CD4-positive, alpha-beta memory T cell (primary cell): ENCODE results near the gene SLC38A8. TPM values are rescaled to one million over a fixed set of nuclear protein-coding genes. Genes with fewer than 3 reads are reported as not detected.
A peak's percentile ranks its signal among the peaks of the same experiment; 100 is the strongest.

ENCODE experiments used
- CTCF ChIA-PET: fragments of 350-600 bp; sonication (Branson Sonifier 250); formaldehyde crosslinking; loops from one replicate; lab custom pipeline; 2021; ENCODE audit warnings: inconsistent platforms; ENCODE audit not compliant: partially characterized antibody; lab: Charles Lee
- POLR2A ChIA-PET: fragments of 350-600 bp; sonication (Branson Sonifier 250); formaldehyde crosslinking; loops from one replicate; lab custom pipeline; 2021; ENCODE audit not compliant: partially characterized antibody; lab: Charles Lee
- DNase-seq, 5 donors: peaks; one replicate each; pipeline versions ENCODE4 v3.0.0 to v3.0.0-alpha.2; 2020 to 2022; ENCODE audit warnings: mixed read lengths in 1 of 5
- H3K27ac ChIP-seq: one replicate; pipeline ENCODE4 v1.7.0; 2013; ENCODE audit warnings: low read depth, low read length
- H3K27me3 ChIP-seq: 2 replicates; pipeline ENCODE4 v1.7.0; 2013; ENCODE audit warnings: mild to moderate bottlenecking, low read length, moderate library complexity; ENCODE audit not compliant: insufficient read depth
- H3K36me3 ChIP-seq: 2 replicates; pipeline ENCODE4 v1.7.0; 2013; ENCODE audit warnings: mild to moderate bottlenecking, low read length, moderate library complexity; ENCODE audit not compliant: insufficient read depth
- H3K4me1 ChIP-seq: 2 replicates; pipeline ENCODE4 v1.7.0; 2013; ENCODE audit warnings: mild to moderate bottlenecking, low read length, moderate library complexity; ENCODE audit not compliant: insufficient read depth
- H3K4me3 ChIP-seq, 2 donors: one replicate each; pipeline ENCODE4 v1.7.0; 2013; ENCODE audit warnings: low read length in 2 of 2, mild to moderate bottlenecking in 1 of 2
- H3K9me3 ChIP-seq, 2 donors: one replicate each; pipeline ENCODE4 v1.7.0; 2013; ENCODE audit warnings: low read length in 2 of 2, control low read depth in 1 of 2; ENCODE audit not compliant: control insufficient read depth in 1 of 2
- H3K27ac Mint-ChIP-seq, 7 donors: one replicate each; pipeline ENCODE4 v1.8.0; 2020 to 2021; ENCODE audit warnings: mixed read lengths in 7 of 7, mild to moderate bottlenecking in 6 of 7, inconsistent platforms in 3 of 7, moderate library complexity in 3 of 7
- H3K27me3 Mint-ChIP-seq, 2 donors: one replicate each; pipeline ENCODE4 v1.8.0; 2020 to 2021; ENCODE audit warnings: mixed read lengths in 2 of 2
- H3K36me3 Mint-ChIP-seq, 2 donors: one replicate each; pipeline ENCODE4 v1.8.0; 2020 to 2021; ENCODE audit warnings: mixed read lengths in 2 of 2, inconsistent platforms in 1 of 2, mild to moderate bottlenecking in 1 of 2
- H3K4me1 Mint-ChIP-seq, 4 donors: one replicate each; pipeline ENCODE4 v1.8.0; 2020 to 2021; ENCODE audit warnings: mixed read lengths in 4 of 4, mild to moderate bottlenecking in 1 of 4
- H3K4me3 Mint-ChIP-seq, 8 donors: one replicate each; pipeline ENCODE4 v1.8.0; 2020 to 2021; ENCODE audit warnings: mixed read lengths in 8 of 8, mild to moderate bottlenecking in 7 of 8, moderate library complexity in 6 of 8, inconsistent platforms in 3 of 8
- H3K9me3 Mint-ChIP-seq, 8 donors: one replicate each; pipeline ENCODE4 v1.8.0; 2020 to 2021; ENCODE audit warnings: mixed read lengths in 8 of 8, mild to moderate bottlenecking in 5 of 8, inconsistent platforms in 3 of 8, moderate library complexity in 1 of 8
- intact Hi-C: fragments of 100-400 bp; cut with micrococcal nuclease; formaldehyde crosslinking; loops from one replicate; pipeline ENCODE4 v1.15.1; 2023
- polyA plus RNA-seq, 2 donors: library from polyadenylated mRNA; unstranded; fragments of 300-500 nt; fragmentation: Illumina TruSeq; gene quantifications; one replicate each; pipeline ENCODE4 v1.2.3, GENCODE V29; 2021
- total RNA-seq, 2 experiments: library from RNA; stranded (reverse); gene quantifications; one replicate each; pipeline ENCODE4 v1.2.3, GENCODE V29; 2021

The SLC38A8 gene
- total and polyA plus RNA-seq, 4 experiments from 2014 or later, result not detected

DNA sequence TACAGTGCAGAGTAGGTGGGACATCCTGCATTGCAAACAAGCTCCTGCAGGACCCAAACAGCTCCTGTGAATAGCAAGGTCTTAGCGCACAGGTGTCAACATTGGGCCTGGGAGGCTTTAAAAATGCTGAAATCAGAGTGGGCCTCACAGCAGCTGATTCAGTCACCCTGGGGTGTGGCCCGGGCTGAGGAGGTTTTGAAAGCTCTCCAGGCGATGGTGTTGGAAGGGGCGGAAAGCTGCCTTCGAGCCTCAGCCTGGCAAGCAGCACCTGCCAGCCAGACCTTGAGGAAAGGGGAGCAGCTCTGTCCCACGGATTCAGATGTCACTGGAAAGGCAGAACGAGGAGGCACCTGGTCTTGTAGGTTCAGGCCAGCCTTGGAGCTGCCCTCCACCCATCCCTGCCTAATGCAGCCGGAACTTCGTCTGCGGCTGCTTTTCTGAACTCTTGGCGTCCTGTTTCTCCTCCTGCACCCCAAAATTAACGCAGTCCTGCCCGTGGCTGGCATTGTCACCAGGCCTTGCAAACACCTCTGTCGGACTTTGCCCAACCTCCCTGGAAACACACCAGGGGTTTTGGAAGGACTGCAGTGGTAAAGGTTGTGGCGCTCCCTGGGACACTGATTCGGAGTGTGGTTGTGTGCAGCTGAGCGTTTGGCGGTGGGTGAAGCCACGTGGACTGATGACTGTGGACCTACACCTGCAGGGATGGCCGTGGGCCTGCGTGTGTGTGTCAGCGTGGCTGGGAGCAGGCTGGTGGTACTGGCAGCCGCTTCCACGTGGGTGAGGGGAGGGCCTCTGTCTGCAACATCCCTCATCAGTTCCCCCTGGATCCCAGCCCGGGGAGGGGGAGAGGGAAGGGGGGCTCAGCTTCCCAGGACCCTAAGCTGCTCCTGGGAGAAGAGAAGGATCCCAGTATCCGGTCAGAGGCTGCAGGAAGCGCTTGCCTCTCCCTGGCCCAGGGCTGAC, 71.1 kb downstream of the SLC38A8 start:
- Mint-ChIP-seq H3K4me1 (peaks cover 0 to 4% (median 2%) of the 10 kb centered on the region in 4 donors), H3K9me3 (peaks cover 0 to 2% (median 0%) of the 10 kb centered on the region in 8 donors), H3K27ac (no peak overlapping the region), H3K27me3 (peaks cover 5 to 12% of the 10 kb centered on the region in 2 donors), H3K4me3 (no peak overlapping the region), H3K36me3 (no peaks in the 10 kb centered on the region)
- ChIA-PET POLR2A (no interaction called here), CTCF (no interaction called here)
- H3K4me1 ChIP-seq, result no peaks in the 10 kb centered on the region
- no peaks in the 10 kb centered on the region for H3K9me3 ChIP-seq
- no peak for DNase-seq
- intact Hi-C loops, result no loop called here
- H3K27me3 ChIP-seq, result no peaks in the 10 kb centered on the region
- H3K36me3 ChIP-seq, result no peaks in the 10 kb centered on the region
- H3K27ac ChIP-seq, result no peak overlapping the region
- no peak overlapping the region for H3K4me3 ChIP-seq

DNA sequence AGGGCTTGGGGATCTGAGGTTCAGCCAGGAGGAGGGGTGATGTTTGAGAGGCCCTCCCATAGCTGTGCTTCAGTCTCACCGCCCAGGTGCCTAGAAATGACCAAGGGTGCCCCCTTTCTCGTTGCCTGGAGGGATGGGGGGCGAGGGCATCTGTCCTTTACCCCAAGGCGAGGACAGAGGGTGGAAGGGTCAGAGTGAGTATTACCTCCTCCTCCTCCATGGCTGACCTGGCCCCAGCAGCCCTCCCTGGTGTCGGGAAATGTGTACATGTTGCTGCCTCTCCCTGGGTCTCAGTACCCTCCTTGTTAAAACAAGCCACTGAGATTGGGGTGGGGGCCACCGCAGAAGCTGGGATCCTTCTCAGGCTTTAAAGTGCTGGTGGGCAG, 72.2 kb downstream of the SLC38A8 start:
- POLR2A ChIA-PET, result no interaction called here
- H3K9me3 ChIP-seq, result no peaks in the 10 kb centered on the region
- no peak overlapping the region for H3K4me3 Mint-ChIP-seq
- no peak overlapping the region for H3K4me3 ChIP-seq
- peaks cover 0 to 4% (median 2%) of the 10 kb centered on the region in 4 donors for H3K4me1 Mint-ChIP-seq
- peaks cover 0 to 2% (median 0%) of the 10 kb centered on the region in 8 donors for H3K9me3 Mint-ChIP-seq
- H3K36me3 Mint-ChIP-seq, result no peaks in the 10 kb centered on the region
- H3K4me1 ChIP-seq, result no peaks in the 10 kb centered on the region
- no peaks in the 10 kb centered on the region for H3K36me3 ChIP-seq
- no peak for DNase-seq
- intact Hi-C loops, result no loop called here
- H3K27me3 ChIP-seq, result no peaks in the 10 kb centered on the region
- H3K27ac ChIP-seq, result no peak overlapping the region
- CTCF ChIA-PET, result no interaction called here
- no peak overlapping the region for H3K27ac Mint-ChIP-seq
- H3K27me3 Mint-ChIP-seq, result peaks cover 5 to 12% of the 10 kb centered on the region in 2 donors

DNA sequence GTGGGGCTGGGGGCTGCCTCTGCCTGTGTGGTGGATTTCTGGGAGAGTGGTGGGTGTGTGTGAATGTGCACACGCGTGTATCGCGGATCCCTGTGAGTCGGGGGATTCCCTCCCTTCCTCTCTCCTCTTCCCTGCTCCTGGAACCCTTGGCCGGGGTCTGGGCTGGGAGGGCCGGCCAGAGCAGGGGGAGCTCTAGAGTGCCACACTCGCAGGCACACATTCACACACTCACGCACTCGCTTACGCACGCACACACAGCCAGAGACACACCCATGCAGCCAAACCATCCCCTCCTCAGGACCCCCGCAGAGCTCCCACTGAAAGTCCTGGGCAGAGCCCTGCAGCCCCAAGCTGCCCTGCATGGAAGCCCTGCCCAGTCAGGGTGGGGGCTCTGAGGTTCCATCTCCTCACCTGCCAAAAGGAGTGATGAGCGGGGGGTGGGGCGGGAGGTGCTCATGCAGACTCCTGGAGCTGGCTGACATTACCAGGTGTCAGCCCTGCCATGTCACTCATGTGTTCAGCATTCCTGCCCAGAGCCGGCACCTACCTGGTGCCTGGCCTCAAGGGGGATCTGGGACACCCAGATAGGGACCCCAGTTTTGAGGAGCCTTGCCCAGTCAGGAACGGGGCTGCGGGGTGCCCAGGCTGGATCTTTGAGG, 72.7 kb downstream of the SLC38A8 start:
- no peak overlapping the region for H3K27ac Mint-ChIP-seq
- H3K4me1 ChIP-seq, result no peaks in the 10 kb centered on the region
- H3K4me3 ChIP-seq, result no peak overlapping the region
- CTCF ChIA-PET, result no interaction called here
- no peaks in the 10 kb centered on the region for H3K36me3 ChIP-seq
- H3K27me3 Mint-ChIP-seq, result peaks cover 5 to 12% of the 10 kb centered on the region in 2 donors
- no peaks in the 10 kb centered on the region for H3K36me3 Mint-ChIP-seq
- peaks cover 0 to 4% (median 2%) of the 10 kb centered on the region in 4 donors for H3K4me1 Mint-ChIP-seq
- no peak overlapping the region for H3K4me3 Mint-ChIP-seq
- intact Hi-C loops, result no loop called here
- no peak overlapping the region for H3K27ac ChIP-seq
- peaks cover 0 to 2% (median 0%) of the 10 kb centered on the region in 8 donors for H3K9me3 Mint-ChIP-seq
- POLR2A ChIA-PET, result no interaction called here
- no peaks in the 10 kb centered on the region for H3K27me3 ChIP-seq
- no peaks in the 10 kb centered on the region for H3K9me3 ChIP-seq
- no peak for DNase-seq

DNA sequence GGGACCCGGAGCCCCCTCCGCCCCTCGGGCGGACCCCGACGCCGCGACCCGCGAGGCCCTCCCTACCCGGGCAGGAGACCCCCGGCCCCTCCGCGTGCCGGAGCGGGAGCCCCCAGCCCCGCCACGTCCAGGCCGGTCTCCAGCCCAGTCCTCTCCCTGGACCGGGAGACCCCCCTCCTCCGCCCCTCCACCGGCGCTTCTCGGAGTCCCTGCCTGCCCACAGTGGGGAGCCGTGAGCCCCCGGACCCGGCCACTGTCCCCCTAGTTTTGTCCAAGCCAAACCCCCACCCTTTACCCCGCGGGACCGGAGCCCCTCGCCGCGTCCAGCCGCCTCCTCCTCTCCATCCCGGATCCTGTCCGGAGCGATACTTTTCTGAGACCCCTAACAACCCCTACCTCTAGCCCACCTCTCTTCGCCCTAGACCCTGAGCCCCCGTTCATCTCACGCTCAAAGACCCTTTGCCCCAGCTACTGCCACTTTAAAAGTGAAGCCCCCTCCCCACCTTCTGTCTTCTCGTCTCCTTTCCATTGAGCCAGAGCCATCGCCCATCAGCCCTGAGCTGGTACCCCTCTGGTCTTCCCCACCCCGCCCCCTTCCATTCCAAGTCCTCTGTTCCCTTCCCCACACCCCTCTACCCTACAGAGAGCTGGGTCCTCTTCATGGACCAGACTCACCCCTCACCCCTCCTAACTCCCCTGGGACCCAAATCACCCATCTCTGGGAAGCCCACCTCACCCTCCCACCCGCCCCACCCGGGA, 73.5 kb downstream of the SLC38A8 start:
- Mint-ChIP-seq H3K9me3 (peaks cover 0 to 2% (median 0%) of the 10 kb centered on the region in 8 donors), H3K4me3 (peak overlapping the region in 1 of 8 donors; percentile 29), H3K36me3 (no peaks in the 10 kb centered on the region), H3K27ac (no peak overlapping the region), H3K27me3 (peaks cover 5 to 13% of the 10 kb centered on the region in 2 donors), H3K4me1 (peaks cover 0 to 4% (median 2%) of the 10 kb centered on the region in 4 donors)
- ChIA-PET POLR2A (no interaction called here), CTCF (no interaction called here)
- H3K36me3 ChIP-seq, result no peaks in the 10 kb centered on the region
- no peaks in the 10 kb centered on the region for H3K27me3 ChIP-seq
- H3K4me3 ChIP-seq, result no peak overlapping the region
- H3K27ac ChIP-seq, result no peak overlapping the region
- no peak for DNase-seq
- intact Hi-C loops, result no loop called here
- H3K4me1 ChIP-seq, result no peaks in the 10 kb centered on the region
- no peaks in the 10 kb centered on the region for H3K9me3 ChIP-seq

DNA sequence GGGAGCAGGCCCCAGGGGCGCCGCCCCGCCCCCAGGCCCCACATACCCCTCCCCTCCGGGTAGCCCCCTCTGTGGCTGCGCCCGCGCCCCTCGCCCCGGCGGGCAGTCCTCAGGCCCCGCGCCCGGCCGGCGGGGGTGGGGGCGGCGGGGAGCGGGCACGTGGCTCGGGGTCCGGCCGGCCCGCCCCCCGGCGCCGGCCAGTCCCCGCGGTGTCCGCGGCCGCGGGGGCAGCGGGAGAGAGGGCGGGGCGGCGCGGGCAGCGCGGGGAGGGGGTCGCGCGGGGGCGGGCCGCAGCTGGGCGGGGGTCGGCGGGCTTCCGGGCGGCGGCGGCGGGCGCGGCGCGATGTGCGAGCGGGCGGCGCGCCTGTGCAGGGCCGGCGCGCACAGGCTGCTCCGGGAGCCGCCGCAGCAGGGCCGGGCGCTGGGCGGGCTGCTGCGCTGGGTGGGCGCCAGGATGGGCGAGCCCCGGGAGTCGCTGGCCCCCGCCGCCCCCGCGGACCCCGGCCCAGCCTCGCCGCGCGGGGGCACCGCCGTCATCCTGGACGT, 74.2 kb downstream of the SLC38A8 start:
- Mint-ChIP-seq H3K9me3 (peaks cover 0 to 2% (median 0%) of the 10 kb centered on the region in 8 donors), H3K4me3 (no peak overlapping the region), H3K4me1 (peaks cover 0 to 4% (median 2%) of the 10 kb centered on the region in 4 donors), H3K36me3 (no peaks in the 10 kb centered on the region), H3K27ac (no peak overlapping the region), H3K27me3 (peaks cover 5 to 13% of the 10 kb centered on the region in 2 donors)
- no peaks in the 10 kb centered on the region for H3K27me3 ChIP-seq
- ChIA-PET POLR2A (no interaction called here), CTCF (no interaction called here)
- intact Hi-C loops, result no loop called here
- H3K4me3 ChIP-seq, result no peak overlapping the region
- no peaks in the 10 kb centered on the region for H3K9me3 ChIP-seq
- no peaks in the 10 kb centered on the region for H3K36me3 ChIP-seq
- H3K4me1 ChIP-seq, result no peaks in the 10 kb centered on the region
- no peak overlapping the region for H3K27ac ChIP-seq
- no peak for DNase-seq

- H3K27me3 ChIP-seq, result no peaks in the 10 kb centered on the region
- no peak within 1 kb of the TSS for H3K27ac ChIP-seq
- no peaks in the 10 kb centered on the region for H3K36me3 ChIP-seq
- Mint-ChIP-seq H3K4me3 (peak within 1 kb of the TSS; percentile 30 to 80 (median 42)), H3K27me3 (peaks cover 5 to 13% of the 10 kb centered on the region in 2 donors), H3K4me1 (peaks cover 0 to 4% (median 2%) of the 10 kb centered on the region in 4 donors), H3K36me3 (no peaks in the 10 kb centered on the region), H3K27ac (peak within 1 kb of the TSS in 1 of 7 donors; percentile 12), H3K9me3 (peaks cover 0 to 2% (median 0%) of the 10 kb centered on the region in 8 donors)
- H3K4me3 ChIP-seq, result no peak within 1 kb of the TSS
- ChIA-PET POLR2A (no interaction called here), CTCF (no interaction called here)
- intact Hi-C loops, result no loop called here
- no peaks in the 10 kb centered on the region for H3K4me1 ChIP-seq
- DNase-seq, result no peak
- no peaks in the 10 kb centered on the region for H3K9me3 ChIP-seq
Measured at GRCh38 chr16:83967838-83968305, 74.7 kb downstream of the SLC38A8 start, which contains the start of gene NECAB2. Gene NECAB2 (plus strand): TSS chr16:83968244. CDS start chr16:83968649, 405 bp downstream.
